ENCODE results near the gene C17orf78. TPM values are rescaled to one million over a fixed set of nuclear protein-coding genes. Genes with fewer than 3 reads are reported as not detected.

C17orf78 gene
- total and polyA plus RNA-seq, 2 of the 8 experiments (the other 6 are each of a cell fraction or from before 2014, with no cell fraction given), result not detected

DNA sequence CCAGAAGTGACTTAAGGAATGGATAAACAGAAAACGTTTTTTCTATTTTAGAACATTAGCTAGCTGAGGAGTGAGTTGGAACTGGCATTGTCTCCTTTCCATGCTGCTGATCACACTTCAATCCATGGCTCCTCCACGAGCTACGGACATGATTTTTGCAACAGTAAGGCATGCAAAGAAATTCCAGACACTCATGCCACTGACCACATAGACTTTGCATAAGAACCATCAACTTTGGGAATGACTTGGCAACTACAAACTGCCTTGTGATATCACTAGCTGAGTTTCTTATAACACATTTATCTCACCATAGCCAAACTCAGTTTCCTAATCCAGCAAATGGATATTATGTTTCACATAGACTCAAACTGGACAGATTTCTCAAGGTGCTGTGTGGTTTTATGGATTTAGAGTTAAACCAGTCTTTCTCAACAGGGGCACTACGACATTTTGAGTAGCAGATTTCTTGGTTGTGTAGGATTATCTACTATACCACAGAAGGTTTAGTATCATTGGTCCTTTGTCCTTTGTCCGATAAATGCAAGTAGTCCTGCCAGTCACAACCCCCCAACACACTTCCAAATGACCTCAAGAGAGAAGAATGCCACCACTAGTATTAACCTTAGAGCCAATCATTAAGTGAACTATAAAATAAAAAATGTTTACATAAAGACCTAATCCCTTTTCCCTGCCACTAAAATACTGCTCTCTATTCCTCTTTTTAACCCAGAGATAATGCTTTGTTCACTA, 48.3 kb upstream of the C17orf78 start (continued):
- TF ChIP-seq SP4 (IDR thresholded peaks at IDR 0.05; ENCODE audit: low read length) (no peak), NANOG (IDR thresholded peaks at IDR 0.05; ENCODE audit: insufficient read depth, low read depth, low read length, poor library complexity, severe bottlenecking) (no peak), MAFK (IDR thresholded peaks at IDR 0.05; ENCODE audit: low read depth, low read length) (no peak), POLR2AphosphoS5 (IDR thresholded peaks at IDR 0.05; ENCODE audit: low read depth, low read length) (no peak), PHF8 (conservative IDR thresholded peaks at IDR 0.05; ENCODE audit: low read depth, low read length) (no peak), RXRA (IDR thresholded peaks at IDR 0.05; ENCODE audit: insufficient read depth, low read depth, low read length) (no peak), TAF1 (IDR thresholded peaks at IDR 0.05; ENCODE audit: low read depth, low read length) (no peak)

All from H1 (cell line).